ENCODE measurements around the gene MINDY4B. TPM values are rescaled to one million over a fixed set of nuclear protein-coding genes. Genes with fewer than 3 reads are reported as not detected.
A peak's percentile ranks its signal among the peaks of the same experiment; 100 is the strongest.

Gene MINDY4B
- not detected for total RNA-seq
- long read RNA-seq: 0 reads

DNA sequence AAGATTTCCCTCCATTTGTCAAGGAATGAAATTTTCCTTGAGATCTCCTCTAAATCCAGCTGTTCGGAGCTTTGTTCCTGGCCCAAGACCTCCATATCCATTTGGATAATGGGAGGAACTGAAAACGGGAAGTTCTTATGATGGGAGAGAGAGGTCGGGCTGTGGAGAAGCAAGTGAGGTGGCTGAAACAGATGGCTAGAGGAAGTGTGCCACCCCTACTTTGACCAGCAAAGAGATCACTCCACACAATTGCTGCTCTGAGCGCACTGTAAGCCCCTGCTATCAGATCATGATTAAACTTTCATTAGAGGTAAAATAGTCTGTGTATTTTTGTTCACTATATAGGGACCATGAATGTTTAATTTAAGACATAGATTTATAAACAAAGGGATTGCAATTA, at the start of gene MINDY4B:
Gene MINDY4B (minus strand): TSS at position 101 of the 400 bp plus-strand sequence. CDS start 0 bp downstream, at position 101.
- DNase-seq (no peak), ATAC-seq (ENCODE audit: poor library complexity) (no peak)
- intact Hi-C loops (cut with DNase I): no loop called here

DNA sequence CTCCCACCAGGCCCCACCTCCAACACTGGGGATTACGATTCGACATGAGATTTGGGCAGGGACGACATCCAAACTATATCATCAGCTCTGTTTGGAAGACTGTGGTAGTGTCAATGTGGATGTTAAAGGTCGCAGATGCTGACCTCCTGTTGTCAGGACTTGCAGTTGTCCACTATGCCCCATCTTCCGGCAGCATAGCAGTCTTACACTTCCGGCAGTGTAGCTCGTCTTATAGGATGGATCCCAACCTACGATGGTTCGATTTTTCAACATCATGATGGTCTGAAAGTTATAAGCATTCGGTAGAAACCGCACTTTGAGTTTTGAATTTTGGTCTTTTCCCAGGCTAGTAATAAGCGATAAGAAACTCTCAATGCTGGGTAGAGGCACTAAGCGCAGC, 46.7 kb upstream of the MINDY4B start:
- ATAC-seq (ENCODE audit: poor library complexity) (no peak), DNase-seq (no peak)
- intact Hi-C loops (cut with DNase I): no loop called here

DNA sequence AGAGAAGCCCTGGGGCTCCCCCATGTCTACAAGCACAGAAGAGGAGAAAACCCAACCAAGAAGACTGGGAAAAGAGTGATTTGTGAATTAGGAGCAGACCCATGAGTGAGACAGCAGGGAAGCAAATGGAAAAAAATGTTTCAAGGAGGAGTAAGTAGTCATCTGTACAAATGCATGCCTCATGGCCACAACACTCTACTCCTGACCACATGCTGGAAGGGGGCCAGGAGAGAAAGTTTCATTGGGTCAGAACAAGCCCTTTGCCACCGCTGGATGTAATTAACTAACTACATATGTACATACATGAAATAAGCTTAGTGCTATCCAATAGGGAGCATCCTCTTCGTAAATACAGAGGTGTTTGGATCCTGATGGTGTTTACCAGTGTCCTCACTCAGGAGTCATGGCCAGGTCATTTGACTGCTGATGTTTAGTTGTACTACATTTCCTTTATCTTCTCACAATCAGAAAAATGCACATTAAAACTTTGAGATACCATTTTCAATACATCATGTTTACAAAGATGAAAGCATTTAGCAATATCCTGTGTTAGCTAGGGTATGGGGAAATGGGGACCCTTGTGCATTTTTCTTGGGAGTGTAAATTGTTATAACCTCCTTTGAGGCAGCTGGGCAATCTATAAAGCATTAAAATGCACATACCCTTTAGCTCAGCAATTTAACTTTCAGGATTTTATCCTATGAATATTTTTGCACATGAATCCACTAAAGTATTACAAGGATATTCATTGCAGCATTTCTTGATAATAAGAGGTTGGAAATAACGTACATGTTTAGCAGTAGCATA, 40.2 kb upstream of the MINDY4B start:
- intact Hi-C loops (cut with DNase I): no loop called here
- ATAC-seq (ENCODE audit: poor library complexity) (no peak), DNase-seq (no peak)

DNA sequence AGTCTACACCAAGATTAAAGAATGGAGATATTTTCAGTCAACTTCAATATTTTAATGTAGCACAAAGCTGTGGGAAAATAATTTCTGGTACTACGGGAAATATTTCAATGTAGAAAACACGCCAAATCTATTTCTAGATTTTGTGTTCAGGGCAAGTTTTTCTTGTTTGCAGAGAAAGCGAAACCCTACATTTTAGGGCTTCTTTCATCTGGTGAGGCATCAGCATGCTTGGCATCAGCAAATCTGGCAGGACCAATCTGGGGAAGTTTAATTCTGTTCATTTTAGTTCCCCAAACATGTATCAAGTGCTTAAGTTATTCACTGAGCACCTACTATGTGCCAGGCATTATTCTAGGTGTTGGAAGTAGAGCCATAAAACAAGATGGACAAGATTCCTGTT, 37.0 kb upstream of the MINDY4B start:
- ATAC-seq (ENCODE audit: poor library complexity) (no peak), DNase-seq (no peak)
- intact Hi-C loops (cut with DNase I): no loop called here

DNA sequence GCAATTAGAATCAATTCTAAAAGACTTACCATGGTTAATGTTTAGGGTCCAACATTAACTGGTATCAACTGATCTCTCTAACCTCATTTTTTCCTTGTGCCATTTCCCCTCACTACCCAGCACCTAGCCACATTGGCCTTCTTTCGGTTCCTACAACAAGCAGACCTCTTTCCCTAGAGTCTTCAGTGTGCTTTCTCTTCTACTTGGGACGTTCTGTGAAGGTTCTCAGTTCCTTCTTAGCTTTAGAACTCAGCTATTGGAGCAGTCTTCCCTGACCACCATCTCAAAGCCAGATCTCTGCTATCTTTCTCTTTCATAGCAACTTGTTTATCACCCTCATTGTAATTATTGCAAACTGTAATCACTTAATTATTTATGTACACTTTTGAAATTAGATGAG, 31.5 kb upstream of the MINDY4B start:
- ATAC-seq (ENCODE audit: poor library complexity): no peak
- no peak for DNase-seq
- intact Hi-C loops (cut with DNase I): no loop called here

- intact Hi-C loops (cut with DNase I): no loop called here
These were observed 28.3 kb upstream of the MINDY4B start for GRCh38 chr3:150933473-150933995.

GRCh38 chr3:150931745-150932144, 26.5 kb upstream of the MINDY4B start:
- ATAC-seq (ENCODE audit: poor library complexity) (peak; percentile 77), DNase-seq (no peak)
- intact Hi-C loops (cut with DNase I): no loop called here

More at GRCh38 chr3:150933473-150933995, 28.3 kb upstream of the MINDY4B start:
- DNase-seq (no peak), ATAC-seq (ENCODE audit: poor library complexity) (no peak)

- ATAC-seq (ENCODE audit: poor library complexity): no peak
- DNase-seq: no peak
- intact Hi-C loops (cut with DNase I): no loop called here
These were observed 25.6 kb upstream of the MINDY4B start for GRCh38 chr3:150930839-150931238.

DNA sequence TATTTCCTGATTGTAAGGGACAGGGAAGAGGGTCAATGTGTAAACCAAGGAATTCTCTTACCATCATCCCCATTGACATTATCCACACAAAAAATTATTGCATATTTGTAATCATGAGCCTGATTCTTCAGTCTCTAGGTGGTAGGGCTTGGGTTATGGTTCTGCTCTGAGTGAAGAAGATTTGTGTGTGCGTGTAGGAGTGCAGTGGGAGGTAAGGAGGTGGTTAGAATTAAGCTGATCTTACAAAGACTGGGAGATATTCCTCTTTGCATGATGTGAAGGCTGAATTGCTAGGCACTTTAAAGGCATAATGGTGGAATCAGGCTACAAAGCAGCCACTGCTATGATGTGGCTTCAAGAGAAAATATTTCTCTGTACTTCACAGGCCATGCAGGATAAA, 23.0 kb upstream of the MINDY4B start:
- DNase-seq: no peak
- intact Hi-C loops (cut with DNase I): loop anchor here (10.0 kb wide), 1 partner anchor 217 kb away; no protein-coding TSS in a partner anchor
- no peak for ATAC-seq (ENCODE audit: poor library complexity)

GRCh38 chr3:150926328-150926727, 21.1 kb upstream of the MINDY4B start:
- ATAC-seq (ENCODE audit: poor library complexity) (no peak), DNase-seq (no peak)
- intact Hi-C loops (cut with DNase I): loop anchor here (10.0 kb wide), 1 partner anchor 218 kb away; no protein-coding TSS in a partner anchor

DNA sequence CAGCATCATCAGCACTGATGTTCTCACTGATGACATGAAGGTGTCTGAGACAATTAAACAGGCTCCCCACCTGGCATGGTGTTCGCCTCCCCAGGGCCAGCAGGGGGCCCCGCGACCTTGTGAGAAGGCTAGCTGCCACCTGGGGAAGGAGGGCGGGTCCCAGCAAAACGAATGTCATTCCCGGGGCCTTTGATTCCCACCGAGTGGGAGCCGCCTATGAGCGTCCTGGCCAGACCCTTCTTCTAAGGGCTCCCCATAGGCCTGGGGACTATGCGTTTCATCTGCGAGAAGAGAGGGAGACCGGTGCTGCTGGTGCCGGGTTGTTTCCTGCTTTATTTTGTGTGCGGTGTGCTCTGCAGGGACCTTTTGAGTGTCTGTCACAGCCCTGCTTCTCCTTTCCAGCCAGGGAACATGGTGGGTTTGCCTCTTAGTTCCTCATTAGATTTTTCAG, 20.5 kb upstream of the MINDY4B start:
- intact Hi-C loops (cut with DNase I): loop anchor here (10.0 kb wide), 1 partner anchor 219 kb away; no protein-coding TSS in a partner anchor
- ATAC-seq (ENCODE audit: poor library complexity): peak; percentile 87

DNA sequence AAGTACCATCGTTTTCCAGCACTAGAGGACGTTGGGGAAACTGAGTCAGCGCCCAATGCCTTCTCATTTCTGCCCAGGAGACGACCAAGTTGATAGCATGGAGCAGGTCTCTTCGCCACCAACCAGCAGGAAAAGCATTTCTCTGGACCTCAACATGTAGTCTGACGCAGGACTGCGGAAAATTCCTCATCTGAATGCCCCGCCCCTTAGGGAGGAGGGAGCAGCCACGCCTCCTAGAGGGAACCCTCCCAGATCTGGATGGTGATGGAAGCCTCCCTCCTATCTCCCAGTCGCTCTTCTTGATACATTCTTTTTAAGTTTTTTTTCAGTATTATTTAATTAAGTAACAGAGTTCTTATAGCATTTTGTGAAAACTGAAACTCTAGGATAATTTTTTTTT, 17.4 kb upstream of the MINDY4B start:
- ATAC-seq (ENCODE audit: poor library complexity): no peak
- DNase-seq: no peak
- intact Hi-C loops (cut with DNase I): loop anchor here (10.0 kb wide), 1 partner anchor 222 kb away; no protein-coding TSS in a partner anchor

More for the DNA sequence above, 20.5 kb upstream of the MINDY4B start:
- DNase-seq: peak; percentile 48

DNA sequence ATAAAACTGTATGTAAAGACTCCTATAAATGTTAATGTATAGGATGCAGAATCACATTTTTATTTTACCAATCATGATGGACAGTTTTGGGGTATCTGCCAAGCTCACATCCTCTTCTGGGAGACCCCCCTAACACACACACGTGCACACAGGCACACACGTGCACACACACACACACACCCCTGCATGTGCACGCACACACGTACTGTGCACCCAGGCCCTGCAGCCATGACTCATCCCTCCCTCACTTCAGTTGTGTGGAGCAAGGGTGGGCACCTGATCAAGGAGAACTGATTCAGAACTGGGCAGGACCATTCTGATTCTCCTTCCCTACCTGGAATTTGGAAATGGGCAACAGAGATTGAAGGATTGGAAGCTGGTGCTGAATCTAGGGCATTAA, 16.0 kb upstream of the MINDY4B start:
- no peak for ATAC-seq (ENCODE audit: poor library complexity)
- intact Hi-C loops (cut with DNase I): loop anchor here (10.0 kb wide), 1 partner anchor 224 kb away; no protein-coding TSS in a partner anchor
- DNase-seq: no peak

GRCh38 chr3:150920236-150920635, 15.0 kb upstream of the MINDY4B start:
- no peak for DNase-seq
- ATAC-seq (ENCODE audit: poor library complexity): no peak
- intact Hi-C loops (cut with DNase I): loop anchor here (10.0 kb wide), 1 partner anchor 225 kb away; no protein-coding TSS in a partner anchor

DNA sequence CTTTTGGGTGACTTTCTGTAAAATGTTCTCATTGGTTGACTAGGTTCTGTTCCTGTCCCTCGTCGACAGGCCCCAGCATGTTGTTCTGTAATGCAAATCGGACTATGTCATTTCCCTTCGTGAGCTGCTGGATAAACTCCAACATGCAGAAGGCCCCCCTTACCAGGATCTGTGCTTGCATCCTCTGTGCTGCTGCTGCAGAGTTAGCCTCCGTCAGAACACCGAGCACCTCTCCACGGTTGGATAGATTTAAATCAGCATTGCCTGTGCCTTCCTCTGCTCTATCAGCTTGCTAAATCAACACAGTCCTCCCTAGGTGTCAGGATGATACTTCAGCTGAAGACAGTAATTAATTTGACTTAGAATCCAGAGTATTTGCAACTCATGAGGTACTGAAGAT, 12.7 kb upstream of the MINDY4B start:
- intact Hi-C loops (cut with DNase I): no loop called here
- ATAC-seq (ENCODE audit: poor library complexity) (no peak), DNase-seq (no peak)

DNA sequence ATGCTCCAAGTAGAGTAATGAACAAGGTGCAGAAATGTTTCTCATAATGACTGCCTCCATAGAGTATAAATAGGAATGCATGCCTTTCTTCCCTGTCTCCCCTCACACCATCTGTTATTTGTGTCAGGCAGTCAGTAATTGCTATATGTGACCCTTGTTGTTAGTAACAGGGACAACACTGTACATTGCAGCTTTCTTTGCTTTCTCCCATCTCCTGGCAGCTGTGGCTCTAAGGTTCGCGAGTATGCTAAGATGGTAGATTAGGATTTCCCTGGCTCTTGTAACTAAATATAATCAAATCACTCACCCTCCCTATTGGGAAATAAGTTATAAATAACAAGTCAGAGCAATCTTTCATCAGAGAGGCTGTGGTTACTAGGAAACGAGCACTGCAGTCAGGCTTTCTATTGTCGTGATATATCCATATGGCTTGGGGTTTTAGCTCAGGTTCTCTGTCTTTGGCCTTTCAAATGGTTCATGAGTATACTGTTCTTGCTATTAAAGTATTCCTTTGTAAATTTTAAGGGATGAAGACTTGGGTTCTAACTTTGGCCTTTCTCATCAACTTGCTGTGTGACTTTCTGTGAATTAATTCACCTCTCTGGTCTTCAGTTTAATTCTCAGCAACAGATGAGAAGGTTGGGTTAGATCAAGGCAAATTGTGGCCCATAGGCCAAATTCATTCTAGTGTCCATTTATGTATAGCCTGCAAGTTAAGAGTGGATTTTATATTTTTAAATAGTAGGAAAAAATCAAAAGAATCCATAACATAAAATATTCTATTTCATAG, 8.1 kb upstream of the MINDY4B start:
- intact Hi-C loops (cut with DNase I): no loop called here
- ATAC-seq (ENCODE audit: poor library complexity): peak; percentile 88
- no peak for DNase-seq

DNA sequence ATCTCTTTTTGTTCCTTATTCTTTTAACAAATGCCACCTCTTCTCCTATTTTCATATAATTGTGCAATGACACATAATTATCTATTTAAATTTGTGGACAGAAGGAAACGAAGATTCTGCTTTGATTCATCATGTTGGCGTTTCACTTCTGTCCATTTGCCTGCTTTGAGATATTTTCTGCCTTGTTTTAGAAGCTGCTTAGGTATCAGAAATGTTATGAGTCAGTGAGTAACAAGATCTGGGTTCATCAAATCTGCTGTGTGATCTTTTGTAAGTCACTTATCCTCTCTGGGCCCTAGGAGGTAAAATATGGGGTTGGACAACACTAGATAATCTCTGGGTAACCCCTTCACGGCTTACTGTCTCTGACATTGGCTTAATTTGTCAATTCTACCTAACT, 7.3 kb upstream of the MINDY4B start:
- DNase-seq (no peak), ATAC-seq (ENCODE audit: poor library complexity) (no peak)
- intact Hi-C loops (cut with DNase I): no loop called here

DNA sequence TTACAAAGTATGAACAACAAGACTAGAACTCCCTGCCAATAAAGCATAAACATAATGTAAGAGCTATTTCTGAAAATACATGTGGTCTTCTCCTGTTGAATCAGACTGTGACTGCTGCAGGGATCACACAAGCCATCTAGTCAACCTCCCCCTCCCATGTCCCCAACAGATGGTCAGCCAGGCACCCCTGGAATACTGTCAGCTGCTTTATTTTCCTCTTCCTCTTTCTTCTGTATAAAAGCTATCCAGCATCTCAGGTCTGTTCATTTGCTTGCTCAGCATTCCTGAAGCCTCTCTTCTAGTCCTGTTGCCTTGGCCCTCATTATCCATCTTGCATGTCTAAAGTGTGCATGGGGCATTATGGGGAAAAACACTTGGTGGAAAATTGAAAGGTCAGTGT, 6.5 kb upstream of the MINDY4B start:
- DNase-seq (no peak), ATAC-seq (ENCODE audit: poor library complexity) (no peak)
- intact Hi-C loops (cut with DNase I): no loop called here

GRCh38 chr3:150906461-150906860, 1.2 kb upstream of the MINDY4B start:
- ATAC-seq (ENCODE audit: poor library complexity) (no peak), DNase-seq (no peak)
- intact Hi-C loops (cut with DNase I): no loop called here

Data from Right ventricle myocardium superior (tissue), 1 donor.